Endothelial cell of umbilical vein (primary cell): ENCODE measurements around the gene MBTD1. TPM values are rescaled to one million over a fixed set of nuclear protein-coding genes. Genes with fewer than 3 reads are reported as not detected.

ENCODE experiments used
- BruUV-seq: library from RNA; stranded (reverse); fragments of 400-500 nt; replicated peaks from 2 replicates; lab custom pipeline; 2021; lab: Mats Ljungman, UMichigan
- CTCF ChIA-PET: fragments of 300-600, 350-600 bp; sonication (Branson Sonifier 250); formaldehyde crosslinking; loops from one replicate; lab custom pipeline; 2021; ENCODE audit warnings: antibody characterized with exemption, inconsistent platforms; lab: Charles Lee
- POLR2A ChIA-PET: fragments of 300-600, 350-600 bp; sonication (Branson Sonifier 250); formaldehyde crosslinking; loops from one replicate; lab custom pipeline; 2021; ENCODE audit warnings: antibody characterized with exemption, inconsistent platforms; lab: Charles Lee
- DNase-seq: peaks from one replicate; pipeline ENCODE4 v3.0.0-alpha.2; 2011; ENCODE audit warnings: low read depth, low spot score
- FAIRE-seq: peaks from 2 replicates; lab custom pipeline; 2011; peaks lifted over from hg19 to GRCh38; lab: Jason Lieb, UNC
- H2AFZ ChIP-seq: 2 replicates; pipeline ENCODE4 v1.6.0; 2012; ENCODE audit warnings: low read depth, low read length, control low read depth, inconsistent platforms
- H3K27ac ChIP-seq: 2 replicates; pipeline ENCODE4 v1.5.1; 2011; ENCODE audit warnings: low read depth, mild to moderate bottlenecking, control low read depth, low read length, moderate library complexity; ENCODE audit not compliant: insufficient read depth
- H3K27me3 ChIP-seq, 2 experiments: 2 replicates each; pipeline versions ENCODE4 v1.6.0 to v1.6.1; 2011; ENCODE audit warnings: low read length in 2 of 2, mixed read lengths in 1 of 2; ENCODE audit not compliant: control insufficient read depth in 2 of 2, insufficient read depth in 2 of 2
- H3K36me3 ChIP-seq, 2 experiments: 2 replicates in 1 of 2; 3 replicates in 1 of 2; pipeline ENCODE4 v1.5.1; 2011; ENCODE audit warnings: low read length in 2 of 2, mild to moderate bottlenecking in 1 of 2, moderate library complexity in 1 of 2; ENCODE audit not compliant: control insufficient read depth in 2 of 2, insufficient read depth in 2 of 2; ENCODE audit errors: extremely low read depth in 1 of 2
- H3K4me1 ChIP-seq: 3 replicates; pipeline ENCODE4 v1.5.1; 2011; ENCODE audit warnings: mild to moderate bottlenecking, low read length; ENCODE audit not compliant: control insufficient read depth, insufficient read depth; ENCODE audit errors: extremely low read depth
- H3K4me2 ChIP-seq: 2 replicates; pipeline ENCODE4 v1.6.1; 2011; ENCODE audit warnings: low read length, control low read depth, mixed read lengths; ENCODE audit not compliant: insufficient read depth
- H3K4me3 ChIP-seq, 3 experiments: fragments of 200-600 bp in 1 of 3; sonication (generic), shearing (Covaris generic) in 1 of 3; replicated peaks in 1 of 3; 2 replicates each; pipeline ENCODE4 v1.5.1; 2011 to 2016; ENCODE audit warnings: control low read depth in 3 of 3, low read length in 3 of 3, mild to moderate bottlenecking in 2 of 3, inconsistent platforms in 1 of 3, low read depth in 1 of 3, moderate library complexity in 1 of 3; ENCODE audit not compliant: insufficient read depth in 1 of 3
- H3K79me2 ChIP-seq: 2 replicates; pipeline ENCODE4 v1.6.0; 2012; ENCODE audit warnings: low read length, inconsistent platforms; ENCODE audit not compliant: control insufficient read depth, insufficient read depth
- H3K9ac ChIP-seq: replicated peaks from 2 replicates; pipeline ENCODE3; 2011; ENCODE audit warnings: low read length, control low read depth; ENCODE audit not compliant: insufficient read depth; ENCODE audit errors: extremely low read depth
- H3K9me1 ChIP-seq: replicated peaks from 3 replicates; pipeline ENCODE4 v1.6.0; 2011; ENCODE audit warnings: mild to moderate bottlenecking, low read length; ENCODE audit not compliant: control insufficient read depth, insufficient read depth; ENCODE audit errors: extremely low read depth
- H3K9me3 ChIP-seq: replicated peaks from 2 replicates; pipeline ENCODE4 v1.5.1; 2012; ENCODE audit warnings: low read length, inconsistent platforms; ENCODE audit not compliant: control insufficient read depth, insufficient read depth
- H4K20me1 ChIP-seq: replicated peaks from 2 replicates; pipeline ENCODE3; 2011; ENCODE audit warnings: mild to moderate bottlenecking, low read length; ENCODE audit not compliant: control insufficient read depth, insufficient read depth; ENCODE audit errors: extremely low read depth
- EZH2 ChIP-seq: IDR thresholded peaks from 2 replicates; pipeline ENCODE4 v1.6.1; 2012; ENCODE audit warnings: borderline replicate concordance, low read depth, mild to moderate bottlenecking, moderate library complexity, low read length, inconsistent platforms; ENCODE audit not compliant: severe bottlenecking
- POLR2AphosphoS5 ChIP-seq: IDR thresholded peaks from 2 replicates; pipeline ENCODE4 v1.6.1; 2012; ENCODE audit warnings: low read depth, mild to moderate bottlenecking, control low read depth, low read length, moderate library complexity; ENCODE audit not compliant: insufficient read depth
- dilution Hi-C: fragments of 300-500 bp; cut with MboI; formaldehyde crosslinking; loops from one replicate; pipeline ENCODE4 v1.15.0; 2019; ENCODE audit warnings: low sequenced_read_pairs; ENCODE audit not compliant: extremely low pct_ligation_motif_present
- intact Hi-C: fragments of 100-400 bp; cut with micrococcal nuclease; formaldehyde crosslinking; loops from one replicate; pipeline ENCODE4 v1.10.0; 2022
- polyA plus RNA-seq, 4 experiments: library from polyadenylated mRNA; depleted of rRNA in 3 of 4; stranded (reverse) in 3 of 4; unstranded in 1 of 4; fragments of >200 nt; gene quantifications; 2 replicates each; pipeline versions ENCODE4 v1.2.1 to v1.2.3, GENCODE V29; 2011 to 2012; ENCODE audit warnings: missing spikeins in 1 of 4
- total RNA-seq: library from RNA; stranded (reverse); gene quantifications from 2 replicates; pipeline ENCODE4 v1.2.3, GENCODE V29; 2021
- TF ChIP-seq, protein P1 (sequence below): IDR thresholded peaks from 2 replicates; pipeline ENCODE4 v1.6.1; 2011; ENCODE audit not compliant: insufficient read depth, insufficient read length

MBTD1 gene
- total and polyA plus RNA-seq, 2 donors (not counting 3 experiments of a cell fraction or from before 2014, with no cell fraction given) = 4.8 to 14.0 TPM

DNA sequence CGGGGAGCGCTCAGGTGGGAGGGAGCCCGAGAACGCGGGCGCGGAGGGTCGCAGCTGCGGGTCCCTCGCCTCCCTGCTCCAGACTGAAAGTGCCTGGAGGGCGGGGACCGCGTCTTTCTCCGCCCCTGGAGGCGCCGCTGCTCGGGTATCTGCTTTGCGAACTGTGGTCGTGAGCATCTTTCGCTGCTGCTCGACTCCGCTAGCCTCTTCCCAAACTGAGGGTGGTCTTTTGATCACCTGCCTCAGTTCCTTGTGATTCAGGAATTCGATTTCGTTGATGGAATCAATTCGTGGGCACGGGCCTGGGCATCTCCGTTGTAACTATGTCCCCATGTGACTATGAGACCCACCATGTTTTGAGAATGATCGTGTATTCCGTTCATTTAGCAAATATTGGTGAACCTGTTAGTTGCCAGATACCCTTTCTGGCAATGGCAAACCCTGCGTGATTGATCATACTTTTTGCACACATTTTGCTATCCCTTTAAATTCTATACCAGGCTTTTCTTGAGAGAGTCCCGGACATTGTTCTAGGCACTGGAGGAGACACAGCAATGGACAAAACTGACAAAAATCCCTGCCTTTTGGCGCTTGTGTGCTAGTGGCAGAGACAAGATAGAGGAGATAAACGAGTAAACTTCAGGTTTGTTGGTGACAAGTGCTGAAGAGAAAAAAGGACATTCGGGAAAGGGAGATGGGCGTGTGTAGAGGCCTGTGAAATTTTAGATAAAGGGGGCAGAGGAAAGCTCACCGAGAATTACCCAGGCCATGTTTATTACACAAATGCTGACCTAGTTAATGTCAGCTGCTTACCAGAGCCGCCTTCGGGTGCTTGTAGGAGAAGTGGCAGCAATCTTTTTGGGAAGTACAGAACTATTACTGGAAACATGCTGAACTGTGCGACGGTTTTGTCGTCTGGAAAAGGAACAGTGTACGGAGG is 1.4 kb upstream of the MBTD1 start:
- dilution Hi-C loops = no loop called here
- no peak for TF ChIP-seq POLR2AphosphoS5
- TF ChIP-seq EZH2 = no peak
- TF ChIP-seq, protein P1, sequence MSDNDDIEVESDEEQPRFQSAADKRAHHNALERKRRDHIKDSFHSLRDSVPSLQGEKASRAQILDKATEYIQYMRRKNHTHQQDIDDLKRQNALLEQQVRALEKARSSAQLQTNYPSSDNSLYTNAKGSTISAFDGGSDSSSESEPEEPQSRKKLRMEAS = no peak
- CTCF ChIA-PET = interaction anchor here (1.0 to 1.5 kb wide), 2 partner anchors 12 to 95 kb away, joined by 3 read pairs; partner anchors contain the start of gene NME2
- H3K4me2 ChIP-seq = peak overlapping the region; percentile 61
- DNase-seq (peak; percentile 53), FAIRE-seq (peak; percentile 57)
- no peaks in the 10 kb centered on the region for H3K27me3 ChIP-seq
- no peaks in the 10 kb centered on the region for H3K36me3 ChIP-seq
- H3K27ac ChIP-seq = peak overlapping the region; percentile 99
- intact Hi-C loops = loop anchor here (5.0 kb wide), 1 partner anchor 394 kb away; the partner anchor contains the start of gene TOB1
- peaks cover 59% of the 10 kb centered on the region for H3K79me2 ChIP-seq
- H3K9me1 ChIP-seq = no peaks in the 10 kb centered on the region
- peak overlapping the region; percentile 7 to 99 (median 70) for H3K4me3 ChIP-seq
- TSS peak; percentile 25 for BruUV-seq
- peaks cover 19% of the 10 kb centered on the region for H3K4me1 ChIP-seq
- H4K20me1 ChIP-seq = no peaks in the 10 kb centered on the region
- POLR2A ChIA-PET = interaction anchor here (1.0 kb wide), 1 partner anchor 46 kb away, joined by 3 read pairs; no protein-coding TSS in a partner anchor
- peak overlapping the region; percentile 100 for H3K9ac ChIP-seq
- no peaks in the 10 kb centered on the region for H3K9me3 ChIP-seq
- peak overlapping the region; percentile 77 for H2AFZ ChIP-seq
